ENCODE results near the gene TUSC1. TPM values are rescaled to one million over a fixed set of nuclear protein-coding genes. Genes with fewer than 3 reads are reported as not detected.
"Not testable (repeated sequence)": the region's sequence is repeated elsewhere in the genome, so short reads cannot be mapped to it uniquely, and the experiment has no call there.

TUSC1 gene
- total RNA-seq, 1 donor from 2014 or later = 9.2 TPM

GRCh38 chr9:25704800-25705199 lies 26.6 kb upstream of the TUSC1 start:
- H3K4me3 ChIP-seq = no peak overlapping the region
- DNase-seq = no peak
- H3K27me3 ChIP-seq (ENCODE audit: low read depth) = no peaks in the 10 kb centered on the region
- no peaks in the 10 kb centered on the region for H3K36me3 ChIP-seq
- intact Hi-C loops (cut with micrococcal nuclease) = no loop called here
- TF ChIP-seq, protein P1, sequence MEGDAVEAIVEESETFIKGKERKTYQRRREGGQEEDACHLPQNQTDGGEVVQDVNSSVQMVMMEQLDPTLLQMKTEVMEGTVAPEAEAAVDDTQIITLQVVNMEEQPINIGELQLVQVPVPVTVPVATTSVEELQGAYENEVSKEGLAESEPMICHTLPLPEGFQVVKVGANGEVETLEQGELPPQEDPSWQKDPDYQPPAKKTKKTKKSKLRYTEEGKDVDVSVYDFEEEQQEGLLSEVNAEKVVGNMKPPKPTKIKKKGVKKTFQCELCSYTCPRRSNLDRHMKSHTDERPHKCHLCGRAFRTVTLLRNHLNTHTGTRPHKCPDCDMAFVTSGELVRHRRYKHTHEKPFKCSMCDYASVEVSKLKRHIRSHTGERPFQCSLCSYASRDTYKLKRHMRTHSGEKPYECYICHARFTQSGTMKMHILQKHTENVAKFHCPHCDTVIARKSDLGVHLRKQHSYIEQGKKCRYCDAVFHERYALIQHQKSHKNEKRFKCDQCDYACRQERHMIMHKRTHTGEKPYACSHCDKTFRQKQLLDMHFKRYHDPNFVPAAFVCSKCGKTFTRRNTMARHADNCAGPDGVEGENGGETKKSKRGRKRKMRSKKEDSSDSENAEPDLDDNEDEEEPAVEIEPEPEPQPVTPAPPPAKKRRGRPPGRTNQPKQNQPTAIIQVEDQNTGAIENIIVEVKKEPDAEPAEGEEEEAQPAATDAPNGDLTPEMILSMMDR (IDR thresholded peaks at IDR 0.05; ENCODE audit: borderline replicate concordance) = no peak
- no peaks in the 10 kb centered on the region for H3K4me1 ChIP-seq
- no peaks in the 10 kb centered on the region for H3K9me3 ChIP-seq (replicated peaks)
- H3K27ac ChIP-seq (replicated peaks) = no peak overlapping the region

GRCh38 chr9:25703701-25704357 lies 25.6 kb upstream of the TUSC1 start:
- H3K36me3 ChIP-seq = no peaks in the 10 kb centered on the region
- intact Hi-C loops (cut with micrococcal nuclease) = no loop called here
- H3K9me3 ChIP-seq (replicated peaks) = no peaks in the 10 kb centered on the region
- no peaks in the 10 kb centered on the region for H3K27me3 ChIP-seq (ENCODE audit: low read depth)
- TF ChIP-seq, protein P1 (IDR thresholded peaks at IDR 0.05; ENCODE audit: borderline replicate concordance) = no peak
- H3K27ac ChIP-seq (replicated peaks) = no peak overlapping the region
- no peak overlapping the region for H3K4me3 ChIP-seq
- H3K4me1 ChIP-seq = no peaks in the 10 kb centered on the region
- DNase-seq = no peak

DNA sequence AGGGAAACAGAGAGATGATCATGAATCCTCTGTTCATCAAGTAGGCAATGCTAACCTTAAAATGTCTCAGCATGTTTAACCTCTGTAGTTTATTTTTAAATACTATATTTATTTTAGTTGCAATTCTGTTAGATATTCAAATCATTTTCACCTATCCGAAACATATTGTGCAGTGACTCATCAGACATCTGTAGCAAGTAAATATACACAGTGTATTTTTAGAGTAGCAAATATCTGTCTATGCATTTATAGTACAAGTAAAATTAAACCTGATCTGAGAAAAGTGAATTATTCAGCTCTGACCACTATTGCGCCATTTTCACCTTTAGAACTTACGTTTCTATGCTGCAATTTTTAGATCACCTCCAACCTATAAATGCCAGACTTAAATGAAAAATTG lies 24.3 kb upstream of the TUSC1 start:
- Histone ChIP-seq H3K9me3 (replicated peaks) (no peaks in the 10 kb centered on the region), H3K4me3 (no peak overlapping the region), H3K27me3 (ENCODE audit: low read depth) (no peaks in the 10 kb centered on the region), H3K36me3 (no peaks in the 10 kb centered on the region), H3K27ac (replicated peaks) (no peak overlapping the region), H3K4me1 (no peaks in the 10 kb centered on the region)
- TF ChIP-seq, protein P1 (IDR thresholded peaks at IDR 0.05; ENCODE audit: borderline replicate concordance) = no peak
- intact Hi-C loops (cut with micrococcal nuclease) = no loop called here
- DNase-seq = no peak

DNA sequence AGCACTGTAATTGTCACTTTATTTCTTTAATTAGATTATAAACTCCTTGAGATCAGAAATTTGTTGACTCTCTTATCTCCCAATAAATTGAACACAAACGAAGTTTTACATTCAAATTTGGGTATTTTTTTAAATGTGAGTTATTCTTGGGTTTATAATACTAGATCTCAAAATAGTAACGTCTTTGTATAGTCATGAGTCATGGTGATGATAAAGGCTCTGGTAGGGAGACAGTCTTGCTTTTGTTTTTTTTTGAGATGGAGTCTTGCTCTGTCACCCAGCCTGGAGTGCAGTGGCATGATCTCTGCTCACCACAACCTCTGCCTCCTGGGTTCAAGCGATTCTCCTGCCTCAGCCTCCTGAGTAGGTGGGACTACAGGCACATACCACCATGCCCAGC lies 22.7 kb upstream of the TUSC1 start:
- H3K9me3 ChIP-seq (replicated peaks); H3K27ac ChIP-seq (replicated peaks); H3K4me3 ChIP-seq; H3K27me3 ChIP-seq (ENCODE audit: low read depth); DNase-seq; H3K36me3 ChIP-seq; H3K4me1 ChIP-seq; intact Hi-C loops (cut with micrococcal nuclease): not testable (repeated sequence)

- no peaks in the 10 kb centered on the region for H3K9me3 ChIP-seq (replicated peaks)
- intact Hi-C loops (cut with micrococcal nuclease) = no loop called here
- TF ChIP-seq, protein P1 (IDR thresholded peaks at IDR 0.05; ENCODE audit: borderline replicate concordance) = no peak
- H3K4me3 ChIP-seq = no peak overlapping the region
- H3K36me3 ChIP-seq = no peaks in the 10 kb centered on the region
- H3K27ac ChIP-seq (replicated peaks) = no peak overlapping the region
- DNase-seq = no peak
- H3K27me3 ChIP-seq (ENCODE audit: low read depth) = no peaks in the 10 kb centered on the region
- no peaks in the 10 kb centered on the region for H3K4me1 ChIP-seq
Observed at GRCh38 chr9:25700430-25700829, 22.2 kb upstream of the TUSC1 start.

DNA sequence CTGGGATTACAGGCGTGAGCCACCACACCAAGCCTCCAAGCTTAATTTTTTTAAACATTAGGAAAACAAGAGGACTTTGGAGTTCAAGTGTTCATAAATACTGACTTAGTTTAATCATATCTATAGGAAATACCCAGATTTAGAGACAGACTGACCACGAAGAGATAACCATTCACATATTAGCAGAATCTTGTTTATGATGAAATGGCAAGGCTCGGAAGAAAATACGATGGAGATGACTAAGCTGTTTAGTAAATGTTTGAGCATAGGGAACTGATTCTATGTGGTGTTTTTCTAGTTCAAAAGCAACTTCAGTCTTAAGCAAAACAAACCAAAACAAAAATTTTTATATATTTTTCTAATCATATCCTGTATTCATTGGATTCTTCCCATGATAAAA lies 13.5 kb upstream of the TUSC1 start:
- Histone ChIP-seq H3K36me3 (no peaks in the 10 kb centered on the region), H3K9me3 (replicated peaks) (no peaks in the 10 kb centered on the region), H3K27me3 (ENCODE audit: low read depth) (no peaks in the 10 kb centered on the region), H3K4me1 (no peaks in the 10 kb centered on the region), H3K4me3 (no peak overlapping the region), H3K27ac (replicated peaks) (no peak overlapping the region)
- DNase-seq = no peak
- intact Hi-C loops (cut with micrococcal nuclease) = no loop called here
- TF ChIP-seq, protein P1 (IDR thresholded peaks at IDR 0.05; ENCODE audit: borderline replicate concordance) = no peak

Measured in left ventricle myocardium inferior (tissue), 1 donor.